Thyroid gland (tissue), 4 donors: ENCODE results near the gene OR1F1. TPM values are rescaled to one million over a fixed set of nuclear protein-coding genes. Genes with fewer than 3 reads are reported as not detected.

Source experiments
- DNase-seq, 2 donors: peaks; one replicate each; pipeline ENCODE4 v3.0.0-alpha.2; 2019
- H3K27ac ChIP-seq, 3 donors: fragments of 200-600 bp; sonication (generic); 1 replicate in 2 of 3; 2 replicates in 1 of 3; pipeline ENCODE4 v1.5.1; 2016 to 2019; ENCODE audit warnings: mild to moderate bottlenecking in 1 of 3, moderate library complexity in 1 of 3
- H3K27me3 ChIP-seq: fragments of 200-600 bp; sonication (generic); one replicate; pipeline ENCODE4 v1.5.1; 2019
- H3K36me3 ChIP-seq, 2 donors: fragments of 200-600 bp; sonication (generic); one replicate each; pipeline ENCODE4 v1.5.1; 2016 to 2019
- H3K4me1 ChIP-seq, 2 donors: fragments of 200-600 bp; sonication (generic); one replicate each; pipeline ENCODE4 v1.5.1; 2017 to 2019
- H3K4me3 ChIP-seq, 3 donors: fragments of 200-600 bp; sonication (generic); replicated peaks in 1 of 3; 1 replicate in 2 of 3; 2 replicates in 1 of 3; pipeline ENCODE4 v1.5.1; 2016; ENCODE audit warnings: mild to moderate bottlenecking in 1 of 3
- H3K9me3 ChIP-seq: fragments of 200-600 bp; sonication (generic); one replicate; pipeline ENCODE4 v1.5.1; 2017
- CTCF ChIP-seq, 6 experiments: fragments of 200-600 bp in 3 of 6; fragments of 450-650 bp in 3 of 6; sonication (generic) in 3 of 6; IDR thresholded peaks; one replicate each; pipeline ENCODE4 v1.5.1; 2016 to 2019; ENCODE audit warnings: antibody characterized with exemption in 6 of 6, mild to moderate bottlenecking in 2 of 6, inconsistent platforms in 1 of 6, moderate library complexity in 1 of 6
- POLR2A ChIP-seq, 2 donors: fragments of 450-650 bp; IDR thresholded peaks; one replicate each; pipeline ENCODE4 v1.6.1; 2017; ENCODE audit warnings: antibody characterized with exemption in 2 of 2, mild to moderate bottlenecking in 2 of 2, moderate library complexity in 1 of 2
- WGBS, 2 donors: methylation state at CpG; one replicate each; pipeline ENCODE4 v1.1.5; 2017; 5-methylcytosine and 5-hydroxymethylcytosine counted together
- intact Hi-C: fragments of 100-400 bp; cut with DNase I; formaldehyde crosslinking; loops from one replicate; pipeline ENCODE4 v1.15.1; 2023
- total RNA-seq, 4 donors: library from RNA; depleted of rRNA; stranded (reverse); fragments of >200 nt; gene quantifications; one replicate each; pipeline ENCODE4 v1.2.3, GENCODE V29; 2016

The OR1F1 gene
- total RNA-seq, 4 donors from 2014 or later = not detected

GRCh38 chr16:3143598-3144320 lies 44.2 kb upstream of the OR1F1 start:
- no peaks in the 10 kb centered on the region for H3K27me3 ChIP-seq
- no peaks in the 10 kb centered on the region for H3K9me3 ChIP-seq
- H3K4me1 ChIP-seq = no peaks in the 10 kb centered on the region
- intact Hi-C loops = no loop called here
- H3K36me3 ChIP-seq = peaks cover 0 to 9% of the 10 kb centered on the region in 2 donors
- H3K27ac ChIP-seq = no peak overlapping the region
- 72 to 77% methylated on average over 12 to 22 of the region's 23 CpGs for WGBS, 2 donors
- no peak for TF ChIP-seq CTCF (IDR thresholded peaks at IDR 0.05)
- H3K4me3 ChIP-seq = no peak overlapping the region
- no peak for DNase-seq

- 69 to 70% methylated on average over 7 to 12 of the region's 18 CpGs for WGBS, 2 donors
- TF ChIP-seq POLR2A (IDR thresholded peaks at IDR 0.05) (no peak), CTCF (IDR thresholded peaks at IDR 0.05) (no peak)
- no peak for DNase-seq
- Histone ChIP-seq H3K9me3 (no peaks in the 10 kb centered on the region), H3K36me3 (peaks cover 0 to 9% of the 10 kb centered on the region in 2 donors), H3K4me3 (no peak overlapping the region), H3K27ac (no peak overlapping the region), H3K27me3 (no peaks in the 10 kb centered on the region), H3K4me1 (peaks cover under 1 to 2% of the 10 kb centered on the region in 2 donors)
- intact Hi-C loops = no loop called here
Observed at GRCh38 chr16:3144321-3144983, 43.6 kb upstream of the OR1F1 start.

GRCh38 chr16:3145151-3145550 lies 42.9 kb upstream of the OR1F1 start:
- H3K9me3 ChIP-seq = no peaks in the 10 kb centered on the region
- H3K4me1 ChIP-seq = peaks cover 5 to 6% of the 10 kb centered on the region in 2 donors
- intact Hi-C loops = no loop called here
- 68 to 80% methylated on average over 4 to 6 of the region's 10 CpGs for WGBS, 2 donors
- no peak overlapping the region for H3K4me3 ChIP-seq
- H3K27ac ChIP-seq = no peak overlapping the region
- H3K27me3 ChIP-seq = no peaks in the 10 kb centered on the region
- TF ChIP-seq CTCF (IDR thresholded peaks at IDR 0.05) (no peak), POLR2A (IDR thresholded peaks at IDR 0.05) (no peak)
- H3K36me3 ChIP-seq = peaks cover 0 to 9% of the 10 kb centered on the region in 2 donors
- DNase-seq = no peak

- H3K4me1 ChIP-seq = peaks cover 6% of the 10 kb centered on the region in 2 donors
- no peak overlapping the region for H3K4me3 ChIP-seq
- intact Hi-C loops = no loop called here
- no peaks in the 10 kb centered on the region for H3K9me3 ChIP-seq
- WGBS, 2 donors = 42 to 68% methylated on average over 6 to 8 of the region's 12 CpGs
- H3K27me3 ChIP-seq = no peaks in the 10 kb centered on the region
- H3K36me3 ChIP-seq = peaks cover 0 to 9% of the 10 kb centered on the region in 2 donors
- no peak overlapping the region for H3K27ac ChIP-seq
- no peak for TF ChIP-seq POLR2A (IDR thresholded peaks at IDR 0.05)
- no peak for TF ChIP-seq CTCF (IDR thresholded peaks at IDR 0.05)
- DNase-seq = no peak
Observed at GRCh38 chr16:3145660-3146059, 42.3 kb upstream of the OR1F1 start.
